Type B pancreatic cell (in vitro differentiated cells): ENCODE results near the gene CRTC1. TPM values are rescaled to one million over a fixed set of nuclear protein-coding genes. Genes with fewer than 3 reads are reported as not detected.

Experiments used
- DNase-seq: peaks from one replicate; pipeline ENCODE4 v3.0.0; 2021; ENCODE audit warnings: mixed read lengths; ENCODE audit not compliant: unreplicated experiment; ENCODE audit errors: extremely low spot score
- H3K27ac Mint-ChIP-seq: 2 replicates; pipeline ENCODE4 v1.8.0; 2021; ENCODE audit warnings: mild to moderate bottlenecking, mixed read lengths
- H3K27me3 Mint-ChIP-seq: 2 replicates; pipeline ENCODE4 v1.8.0; 2021; ENCODE audit warnings: mixed read lengths
- H3K36me3 Mint-ChIP-seq: 2 replicates; pipeline ENCODE4 v1.8.0; 2021; ENCODE audit warnings: mixed read lengths
- H3K4me1 Mint-ChIP-seq: one replicate; pipeline ENCODE4 v1.8.0; 2021; ENCODE audit warnings: mixed read lengths; ENCODE audit not compliant: unreplicated experiment
- H3K4me3 Mint-ChIP-seq: 2 replicates; pipeline ENCODE4 v1.8.0; 2021; ENCODE audit warnings: mild to moderate bottlenecking, mixed read lengths
- H3K9me3 Mint-ChIP-seq: 2 replicates; pipeline ENCODE4 v1.8.0; 2021; ENCODE audit warnings: mixed read lengths
- total RNA-seq: library from RNA; stranded (reverse); gene quantifications from 2 replicates; pipeline ENCODE4 v1.2.1, GENCODE V29; 2021; ENCODE audit warnings: low replicate concordance
- TF ChIP-seq, protein P1 (sequence below): fragments of 200-600 bp; sonication (generic); conservative IDR thresholded peaks from 2 replicates; pipeline ENCODE4 v1.5.0; 2021; ENCODE audit warnings: antibody characterized with exemption, mild to moderate bottlenecking

The CRTC1 gene
- total RNA-seq, 1 donor from 2014 or later = 20.2 TPM

DNA sequence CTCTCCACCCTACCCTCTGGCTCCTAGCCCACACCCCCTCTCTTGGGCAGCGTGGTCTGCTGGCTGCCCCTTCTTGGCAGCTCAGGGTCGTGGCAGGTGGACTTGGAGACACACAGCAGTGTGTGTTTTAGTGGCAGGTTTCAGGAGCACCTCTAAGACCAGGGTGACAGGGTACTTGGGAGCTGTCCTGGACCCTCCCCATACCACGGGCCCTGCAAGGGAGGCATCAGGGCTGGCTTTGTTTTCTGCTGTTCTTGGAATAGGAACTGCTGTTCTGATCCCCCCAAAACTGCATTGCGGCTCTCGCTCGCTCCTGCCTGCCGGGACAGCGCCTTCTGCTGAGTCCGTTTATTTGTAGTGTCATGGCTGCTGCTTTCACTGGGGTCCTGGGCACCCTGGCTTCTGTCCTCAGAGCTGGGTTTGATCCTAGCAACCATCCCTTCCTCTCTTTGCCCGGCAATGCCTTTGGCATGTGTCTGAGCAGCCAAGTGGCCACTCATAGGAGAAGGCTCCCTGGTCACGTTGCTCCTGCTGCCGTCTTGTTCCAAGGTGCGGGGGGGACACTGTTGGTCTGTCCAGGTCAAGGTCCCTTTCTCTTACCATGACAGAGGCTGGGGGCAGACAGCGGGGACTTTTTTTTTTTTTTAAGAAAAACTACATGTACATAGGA is 95.5 kb downstream of the CRTC1 start:
- DNase-seq = no peak
- TF ChIP-seq, protein P1, sequence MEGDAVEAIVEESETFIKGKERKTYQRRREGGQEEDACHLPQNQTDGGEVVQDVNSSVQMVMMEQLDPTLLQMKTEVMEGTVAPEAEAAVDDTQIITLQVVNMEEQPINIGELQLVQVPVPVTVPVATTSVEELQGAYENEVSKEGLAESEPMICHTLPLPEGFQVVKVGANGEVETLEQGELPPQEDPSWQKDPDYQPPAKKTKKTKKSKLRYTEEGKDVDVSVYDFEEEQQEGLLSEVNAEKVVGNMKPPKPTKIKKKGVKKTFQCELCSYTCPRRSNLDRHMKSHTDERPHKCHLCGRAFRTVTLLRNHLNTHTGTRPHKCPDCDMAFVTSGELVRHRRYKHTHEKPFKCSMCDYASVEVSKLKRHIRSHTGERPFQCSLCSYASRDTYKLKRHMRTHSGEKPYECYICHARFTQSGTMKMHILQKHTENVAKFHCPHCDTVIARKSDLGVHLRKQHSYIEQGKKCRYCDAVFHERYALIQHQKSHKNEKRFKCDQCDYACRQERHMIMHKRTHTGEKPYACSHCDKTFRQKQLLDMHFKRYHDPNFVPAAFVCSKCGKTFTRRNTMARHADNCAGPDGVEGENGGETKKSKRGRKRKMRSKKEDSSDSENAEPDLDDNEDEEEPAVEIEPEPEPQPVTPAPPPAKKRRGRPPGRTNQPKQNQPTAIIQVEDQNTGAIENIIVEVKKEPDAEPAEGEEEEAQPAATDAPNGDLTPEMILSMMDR = no peak
- Mint-ChIP-seq H3K27ac (no peak overlapping the region), H3K4me1 (no peaks in the 10 kb centered on the region), H3K9me3 (no peaks in the 10 kb centered on the region), H3K27me3 (peaks cover 13% of the 10 kb centered on the region), H3K4me3 (no peak overlapping the region), H3K36me3 (no peaks in the 10 kb centered on the region)

DNA sequence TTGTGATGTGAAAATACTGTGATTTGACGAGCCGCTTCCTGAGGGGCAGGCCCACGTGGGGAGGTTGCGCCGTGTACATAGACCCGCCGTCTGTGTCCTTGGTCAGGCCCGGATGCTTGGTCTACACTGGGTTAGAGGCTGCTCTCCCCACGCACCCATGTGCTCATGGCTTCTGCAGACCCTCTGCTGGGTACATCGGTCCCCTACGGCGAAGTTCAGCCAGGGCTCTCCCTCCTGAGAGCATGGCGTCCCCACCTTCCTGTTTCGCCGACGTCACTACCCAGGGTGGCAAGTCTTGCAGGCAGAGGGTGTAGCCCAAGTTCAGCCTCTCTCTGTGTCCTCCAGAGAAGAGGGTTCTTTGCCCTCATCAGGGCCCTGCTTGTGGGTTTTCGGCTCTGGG is 96.6 kb downstream of the CRTC1 start:
- H3K4me1 Mint-ChIP-seq = no peaks in the 10 kb centered on the region
- no peak for DNase-seq
- H3K4me3 Mint-ChIP-seq = no peak overlapping the region
- TF ChIP-seq, protein P1 = no peak
- H3K36me3 Mint-ChIP-seq = no peaks in the 10 kb centered on the region
- H3K9me3 Mint-ChIP-seq = no peaks in the 10 kb centered on the region
- H3K27me3 Mint-ChIP-seq = peaks cover 24% of the 10 kb centered on the region
- H3K27ac Mint-ChIP-seq = no peak overlapping the region

DNA sequence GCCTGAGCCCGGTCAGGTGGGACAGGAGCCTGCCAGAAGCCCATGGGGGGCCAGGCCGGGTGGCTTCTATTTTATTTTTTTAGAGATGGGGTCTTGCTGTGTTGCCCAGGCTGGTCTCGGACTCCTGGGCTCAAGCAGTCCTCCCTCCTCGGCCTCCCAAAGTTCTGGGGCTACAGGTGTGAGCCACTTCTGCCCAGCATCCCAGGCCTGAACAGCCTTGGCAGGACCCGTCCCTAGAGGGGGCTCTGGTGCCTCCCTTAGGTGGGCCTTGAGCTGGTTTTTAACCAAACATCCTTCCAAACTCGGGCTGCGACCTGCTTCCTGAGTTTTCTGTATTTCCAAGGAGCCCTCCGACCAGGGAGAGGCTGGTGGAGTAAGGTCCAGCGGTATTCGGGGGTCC is 97.2 kb downstream of the CRTC1 start:
- DNase-seq = no peak
- H3K4me3 Mint-ChIP-seq = no peak overlapping the region
- no peaks in the 10 kb centered on the region for H3K4me1 Mint-ChIP-seq
- TF ChIP-seq, protein P1 = no peak
- H3K9me3 Mint-ChIP-seq = no peaks in the 10 kb centered on the region
- no peaks in the 10 kb centered on the region for H3K36me3 Mint-ChIP-seq
- no peak overlapping the region for H3K27ac Mint-ChIP-seq
- peaks cover 28% of the 10 kb centered on the region for H3K27me3 Mint-ChIP-seq

DNA sequence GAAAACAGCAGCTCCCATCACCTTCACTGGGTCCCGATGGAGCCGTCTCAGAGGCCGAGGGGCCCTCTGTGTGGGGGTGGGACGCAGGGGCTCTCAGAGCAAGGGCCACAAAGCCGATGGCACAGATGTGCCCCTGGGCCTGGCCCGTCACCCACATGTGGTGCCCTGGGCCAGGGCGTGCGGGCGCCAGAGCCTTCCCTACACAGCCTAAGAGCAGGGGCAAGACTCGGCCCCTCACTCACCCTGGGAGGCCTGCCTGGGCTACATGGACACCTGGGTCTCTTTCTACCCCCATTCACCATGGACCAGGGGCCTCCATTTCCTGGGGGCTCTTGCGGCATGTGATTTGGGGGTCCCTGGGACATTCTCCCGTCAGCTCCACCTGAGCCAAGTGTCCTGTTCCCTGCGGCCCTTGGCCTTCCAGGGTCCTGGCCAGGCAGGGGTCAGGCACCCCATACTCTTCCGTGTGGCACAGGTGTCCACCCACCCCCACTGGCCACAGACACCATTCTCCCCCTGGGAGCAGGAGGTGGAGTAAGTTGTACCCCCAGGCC is 97.6 kb downstream of the CRTC1 start:
- Mint-ChIP-seq H3K27me3 (peaks cover 32% of the 10 kb centered on the region), H3K4me3 (no peak overlapping the region), H3K9me3 (no peaks in the 10 kb centered on the region), H3K27ac (no peak overlapping the region), H3K36me3 (no peaks in the 10 kb centered on the region), H3K4me1 (no peaks in the 10 kb centered on the region)
- no peak for DNase-seq
- TF ChIP-seq, protein P1 = no peak

DNA sequence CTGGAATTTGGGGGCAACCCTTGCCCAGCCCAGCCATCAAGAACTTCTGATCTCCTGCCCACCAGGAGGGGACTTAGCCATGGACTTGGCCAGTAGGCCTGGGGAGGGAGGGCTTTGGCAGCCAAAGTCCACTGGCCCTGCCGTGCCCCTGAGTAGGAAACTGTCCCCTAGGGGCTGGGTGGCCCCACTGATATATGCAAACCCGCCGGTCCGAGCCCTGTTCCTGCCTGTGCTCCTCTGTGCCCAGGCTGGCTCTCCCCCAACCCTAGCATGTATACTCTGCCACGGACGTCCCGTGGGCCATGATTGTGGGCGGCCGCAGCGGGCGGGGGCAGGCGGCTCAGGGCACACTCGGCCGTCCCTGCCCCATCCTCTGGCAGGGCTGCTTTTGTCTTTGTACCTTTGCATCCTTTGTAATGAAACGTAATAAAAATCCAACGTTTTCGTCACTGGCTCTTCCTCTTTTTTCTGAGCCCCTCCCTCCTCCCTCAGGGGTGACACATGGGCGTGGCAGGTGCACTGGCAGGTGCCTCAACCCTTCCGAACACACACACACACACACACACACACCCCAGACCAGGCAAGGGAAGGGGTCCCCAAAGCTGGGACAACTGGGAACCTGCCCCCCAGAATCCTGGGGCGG is 98.5 kb downstream of the CRTC1 start:
- Mint-ChIP-seq H3K4me3 (no peak overlapping the region), H3K36me3 (no peaks in the 10 kb centered on the region), H3K4me1 (no peaks in the 10 kb centered on the region), H3K27me3 (peaks cover 41% of the 10 kb centered on the region), H3K9me3 (no peaks in the 10 kb centered on the region), H3K27ac (no peak overlapping the region)
- TF ChIP-seq, protein P1 = no peak
- no peak for DNase-seq
